SU-DHL-6 (cell line): ENCODE results near the gene CBFA2T3.

Experiments used
- H2AFZ ChIP-seq: fragments of 200-600 bp; sonication (generic); 2 replicates; pipeline ENCODE4 v1.6.1; 2014; ENCODE audit warnings: low read depth, mild to moderate bottlenecking, moderate library complexity, mixed read lengths, antibody characterized with exemption, low read length; ENCODE audit not compliant: severe bottlenecking
- H3F3A ChIP-seq: fragments of 200-600 bp; shearing (Covaris generic); 2 replicates; pipeline ENCODE4 v1.6.0; 2016; ENCODE audit warnings: antibody characterized with exemption, mild to moderate bottlenecking; ENCODE audit not compliant: insufficient read depth
- H3K27ac ChIP-seq: fragments of 200-600 bp; sonication (generic); 2 replicates; pipeline ENCODE4 v1.5.1; 2016; ENCODE audit warnings: low read depth, mild to moderate bottlenecking, low read length, moderate library complexity, mixed read lengths
- H3K27me3 ChIP-seq: fragments of 200-600 bp; sonication (generic), shearing (Covaris generic); 2 replicates; pipeline ENCODE4 v1.6.0; 2014; ENCODE audit warnings: mild to moderate bottlenecking, low read length
- H3K36me3 ChIP-seq: fragments of 200-600 bp; sonication (generic); 2 replicates; pipeline ENCODE4 v1.6.1; 2014; ENCODE audit warnings: mild to moderate bottlenecking, low read length, mixed read lengths
- H3K4me2 ChIP-seq: fragments of 300-600, 200-600 bp; shearing (Covaris generic), sonication (generic); 2 replicates; pipeline ENCODE4 v1.6.0; 2014; ENCODE audit warnings: low read length, low read depth, mild to moderate bottlenecking; ENCODE audit not compliant: poor library complexity, severe bottlenecking
- H3K4me3 ChIP-seq: fragments of 200-600 bp; sonication (generic); 2 replicates; pipeline ENCODE4 v1.5.1; 2014; ENCODE audit warnings: antibody characterized with exemption, low read length, mild to moderate bottlenecking, mixed read lengths; ENCODE audit not compliant: insufficient read depth, poor library complexity, severe bottlenecking
- H3K79me2 ChIP-seq: fragments of 200-600 bp; sonication (generic); 2 replicates; pipeline ENCODE4 v1.6.1; 2014; ENCODE audit warnings: mild to moderate bottlenecking, low read length, moderate library complexity; ENCODE audit not compliant: insufficient read depth
- H3K9ac ChIP-seq: fragments of 200-600 bp; sonication (generic); 2 replicates; pipeline ENCODE4 v1.7.0; 2014; ENCODE audit warnings: mild to moderate bottlenecking, low read length
- H3K9me2 ChIP-seq: fragments of 200-600 bp; sonication (generic); replicated peaks from 2 replicates; pipeline ENCODE4 v1.6.1; 2014; ENCODE audit warnings: low read length; ENCODE audit not compliant: insufficient read depth
- H3K9me3 ChIP-seq: fragments of 200-600 bp; sonication (generic); 2 replicates; pipeline ENCODE4 v1.6.1; 2014; ENCODE audit warnings: low read length, mixed read lengths; ENCODE audit not compliant: insufficient read depth
- H4K20me1 ChIP-seq: fragments of 200-600 bp; sonication (generic); 2 replicates; pipeline ENCODE4 v1.6.1; 2014; ENCODE audit warnings: low read depth, mild to moderate bottlenecking, antibody characterized with exemption, low read length, moderate library complexity, mixed read lengths
- EZH2phosphoT487 ChIP-seq: fragments of 200-600 bp; sonication (generic), shearing (Covaris generic); conservative IDR thresholded peaks from 2 replicates; pipeline ENCODE4 v1.6.1; 2018; ENCODE audit warnings: mild to moderate bottlenecking, antibody characterized with exemption, low read length, moderate library complexity, mixed read lengths
- TF ChIP-seq, protein P1 (sequence below): fragments of 200-600 bp; sonication (generic); IDR thresholded peaks from one replicate; pipeline ENCODE4 v1.5.1; 2017; ENCODE audit warnings: antibody characterized with exemption, mild to moderate bottlenecking, low read length, moderate library complexity; ENCODE audit not compliant: insufficient read depth, poor library complexity, severe bottlenecking

CBFA2T3 gene

GRCh38 chr16:88900662-88901052 is 76.3 kb downstream of the CBFA2T3 start:
- H3K9me3 ChIP-seq = no peaks in the 10 kb centered on the region
- H3K27ac ChIP-seq = no peak overlapping the region
- no peaks in the 10 kb centered on the region for H3F3A ChIP-seq
- no peak overlapping the region for H3K4me2 ChIP-seq
- peaks cover 37% of the 10 kb centered on the region for H3K79me2 ChIP-seq
- no peak overlapping the region for H2AFZ ChIP-seq
- TF ChIP-seq, protein P1, sequence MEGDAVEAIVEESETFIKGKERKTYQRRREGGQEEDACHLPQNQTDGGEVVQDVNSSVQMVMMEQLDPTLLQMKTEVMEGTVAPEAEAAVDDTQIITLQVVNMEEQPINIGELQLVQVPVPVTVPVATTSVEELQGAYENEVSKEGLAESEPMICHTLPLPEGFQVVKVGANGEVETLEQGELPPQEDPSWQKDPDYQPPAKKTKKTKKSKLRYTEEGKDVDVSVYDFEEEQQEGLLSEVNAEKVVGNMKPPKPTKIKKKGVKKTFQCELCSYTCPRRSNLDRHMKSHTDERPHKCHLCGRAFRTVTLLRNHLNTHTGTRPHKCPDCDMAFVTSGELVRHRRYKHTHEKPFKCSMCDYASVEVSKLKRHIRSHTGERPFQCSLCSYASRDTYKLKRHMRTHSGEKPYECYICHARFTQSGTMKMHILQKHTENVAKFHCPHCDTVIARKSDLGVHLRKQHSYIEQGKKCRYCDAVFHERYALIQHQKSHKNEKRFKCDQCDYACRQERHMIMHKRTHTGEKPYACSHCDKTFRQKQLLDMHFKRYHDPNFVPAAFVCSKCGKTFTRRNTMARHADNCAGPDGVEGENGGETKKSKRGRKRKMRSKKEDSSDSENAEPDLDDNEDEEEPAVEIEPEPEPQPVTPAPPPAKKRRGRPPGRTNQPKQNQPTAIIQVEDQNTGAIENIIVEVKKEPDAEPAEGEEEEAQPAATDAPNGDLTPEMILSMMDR = no peak
- no peak for TF ChIP-seq EZH2phosphoT487
- no peaks in the 10 kb centered on the region for H3K9me2 ChIP-seq
- H3K36me3 ChIP-seq = no peaks in the 10 kb centered on the region
- no peak overlapping the region for H3K9ac ChIP-seq
- no peaks in the 10 kb centered on the region for H3K27me3 ChIP-seq
- H4K20me1 ChIP-seq = no peaks in the 10 kb centered on the region; the same call in 1 of the 2 replicates
- H3K4me3 ChIP-seq = no peak overlapping the region

- Histone ChIP-seq H3K27me3 (no peaks in the 10 kb centered on the region), H2AFZ (no peak overlapping the region), H3K27ac (no peak overlapping the region), H4K20me1 (no peaks in the 10 kb centered on the region; the same call in 1 of the 2 replicates), H3F3A (no peaks in the 10 kb centered on the region), H3K9me3 (no peaks in the 10 kb centered on the region), H3K79me2 (peaks cover 33% of the 10 kb centered on the region; the same call in 1 of the 2 replicates), H3K4me3 (no peak overlapping the region), H3K36me3 (no peaks in the 10 kb centered on the region), H3K9ac (no peak overlapping the region), H3K9me2 (no peaks in the 10 kb centered on the region), H3K4me2 (no peak overlapping the region)
- TF ChIP-seq, protein P1 = no peak
Observed at GRCh38 chr16:88899901-88900661, 76.9 kb downstream of the CBFA2T3 start.

DNA sequence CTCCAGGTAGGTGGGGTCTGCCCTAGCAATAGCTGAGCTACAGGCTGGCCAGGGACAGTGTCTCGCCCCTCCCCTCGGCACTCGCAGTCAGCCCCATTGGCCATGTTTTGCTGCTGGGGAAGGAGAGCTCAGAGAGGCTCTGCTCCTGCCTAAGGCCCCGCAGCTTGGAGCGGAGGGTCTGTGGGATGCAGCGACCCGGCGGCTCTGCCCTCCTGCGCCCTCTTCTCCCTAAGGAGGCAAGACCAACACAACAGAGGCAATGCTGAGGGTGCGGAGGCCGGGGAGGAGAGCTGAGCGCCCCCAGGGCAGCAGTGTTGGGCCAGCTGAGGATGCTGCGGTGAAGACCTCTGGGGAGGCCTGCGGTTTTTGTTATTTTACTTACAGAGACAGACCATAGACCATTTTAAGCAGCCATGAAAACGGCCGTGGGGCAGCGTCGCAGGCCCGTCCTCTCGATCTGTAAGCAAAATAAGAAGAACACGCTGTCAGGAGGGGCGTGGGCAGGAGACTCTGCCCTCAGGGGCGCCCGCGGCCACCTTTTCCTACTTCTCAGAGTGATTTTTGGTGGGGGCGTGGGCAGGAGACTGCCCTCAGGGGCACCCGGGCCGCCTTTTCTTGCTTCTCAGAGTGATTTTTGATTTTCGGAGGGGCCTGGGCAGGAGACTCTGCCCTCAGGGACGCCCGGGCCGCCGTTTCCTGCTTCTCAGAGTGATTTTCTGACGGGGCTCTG is 79.1 kb downstream of the CBFA2T3 start:
- H4K20me1 ChIP-seq = no peaks in the 10 kb centered on the region; the same call in 1 of the 2 replicates
- no peak overlapping the region for H2AFZ ChIP-seq
- no peak overlapping the region for H3K4me2 ChIP-seq
- no peak overlapping the region for H3K9ac ChIP-seq
- TF ChIP-seq, protein P1 = no peak
- no peak for TF ChIP-seq EZH2phosphoT487
- no peaks in the 10 kb centered on the region for H3K9me2 ChIP-seq
- no peaks in the 10 kb centered on the region for H3F3A ChIP-seq
- no peak overlapping the region for H3K27ac ChIP-seq
- H3K9me3 ChIP-seq = no peaks in the 10 kb centered on the region
- H3K4me3 ChIP-seq = no peak overlapping the region
- H3K79me2 ChIP-seq = peaks cover 17% of the 10 kb centered on the region; the same call in 1 of the 2 replicates
- H3K27me3 ChIP-seq = no peaks in the 10 kb centered on the region
- no peaks in the 10 kb centered on the region for H3K36me3 ChIP-seq
